Measurements from ENCODE around the gene EGLN2.
A peak's percentile ranks its signal among the peaks of the same experiment; 100 is the strongest.

The EGLN2 gene

DNA sequence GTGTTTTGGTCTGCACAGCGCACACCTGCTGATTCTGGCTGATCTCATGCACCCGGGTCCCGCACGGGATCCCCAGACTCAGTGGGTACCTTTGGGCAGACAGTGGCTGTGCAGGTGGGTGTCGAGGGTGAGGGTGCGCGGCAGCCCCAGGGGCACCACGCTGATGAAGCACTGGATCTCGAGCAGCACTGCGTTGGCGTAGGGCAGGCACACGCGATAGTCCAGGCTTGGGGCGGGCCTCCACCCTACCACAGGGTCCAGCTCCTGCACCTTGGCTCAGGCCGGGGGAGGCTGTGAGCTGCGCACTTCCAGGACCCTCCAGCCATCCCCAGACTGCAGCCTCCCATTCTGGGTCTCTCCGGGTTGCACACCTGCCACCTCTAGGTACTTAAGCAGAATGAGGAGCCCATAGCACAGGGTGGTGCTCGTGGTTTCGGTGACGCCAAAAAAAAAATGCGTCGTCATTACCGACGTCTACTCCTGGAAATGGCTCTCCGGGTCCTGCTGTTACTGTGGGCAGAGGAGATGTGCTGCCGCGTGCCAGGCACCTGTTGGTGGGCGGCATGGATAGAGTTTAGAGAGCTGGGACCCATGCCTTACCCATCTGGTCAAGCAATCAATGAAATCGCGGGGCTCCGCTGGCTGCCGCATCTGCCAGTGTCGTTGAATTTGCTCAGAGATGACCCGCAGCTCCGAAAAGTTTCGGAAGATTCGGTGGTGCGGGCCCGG, 10.5 kb downstream of the EGLN2 start:
- TF ChIP-seq CEBPB (IDR thresholded peaks at IDR 0.05) (no peak), TCF12 (IDR thresholded peaks at IDR 0.05; ENCODE audit: low read depth) (no peak), ZBTB7A (IDR thresholded peaks at IDR 0.05; ENCODE audit: low read depth) (no peak), YY1 (IDR thresholded peaks at IDR 0.05; ENCODE audit: low read depth) (no peak)

DNA sequence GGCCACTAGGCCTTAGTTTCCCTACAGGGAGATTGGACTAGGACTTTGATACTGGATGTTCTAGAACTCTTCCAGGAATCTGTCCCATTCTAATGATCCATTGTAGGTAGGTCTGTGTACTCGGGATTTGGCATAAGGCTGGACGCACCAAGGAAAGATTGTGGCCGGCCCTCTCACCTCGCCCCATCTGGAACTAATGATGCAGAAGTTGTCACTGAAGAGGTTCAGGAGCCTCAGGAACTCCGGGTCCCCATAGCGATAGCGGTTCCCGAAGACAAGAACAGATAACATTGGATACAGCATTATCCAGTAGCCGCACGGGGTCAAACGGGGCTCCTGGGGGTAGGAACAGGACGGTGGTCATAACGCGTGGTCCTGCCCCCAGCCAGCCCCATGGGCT, 11.2 kb downstream of the EGLN2 start:
- TF ChIP-seq EP300 (IDR thresholded peaks at IDR 0.05; ENCODE audit: borderline replicate concordance) (no peak), EGR1 (IDR thresholded peaks at IDR 0.05) (no peak), YY1 (IDR thresholded peaks at IDR 0.05; ENCODE audit: low read depth) (no peak), USF1 (IDR thresholded peaks at IDR 0.05) (no peak), RAD21 (IDR thresholded peaks at IDR 0.05; ENCODE audit: low read depth) (no peak), REST (IDR thresholded peaks at IDR 0.05; ENCODE audit: low read depth) (no peak), TEAD4 (IDR thresholded peaks at IDR 0.05) (no peak), TAF1 (IDR thresholded peaks at IDR 0.05; ENCODE audit: low read depth) (no peak), FOXM1 (IDR thresholded peaks at IDR 0.05; ENCODE audit: borderline replicate concordance, low read depth) (no peak), CEBPB (IDR thresholded peaks at IDR 0.05) (no peak), NFIC (IDR thresholded peaks at IDR 0.05) (no peak), TCF12 (IDR thresholded peaks at IDR 0.05; ENCODE audit: low read depth) (no peak), ZBTB7A (IDR thresholded peaks at IDR 0.05; ENCODE audit: low read depth) (no peak), CREB1 (IDR thresholded peaks at IDR 0.05; ENCODE audit: low read depth) (no peak)
- TF ChIP-seq, protein P1, sequence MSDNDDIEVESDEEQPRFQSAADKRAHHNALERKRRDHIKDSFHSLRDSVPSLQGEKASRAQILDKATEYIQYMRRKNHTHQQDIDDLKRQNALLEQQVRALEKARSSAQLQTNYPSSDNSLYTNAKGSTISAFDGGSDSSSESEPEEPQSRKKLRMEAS (IDR thresholded peaks at IDR 0.05), result no peak

- TF ChIP-seq, protein P1 (IDR thresholded peaks at IDR 0.05), result peak; percentile 93
- TF ChIP-seq TCF12 (IDR thresholded peaks at IDR 0.05; ENCODE audit: low read depth), result 0 out of 2 replicates have a peak, but pooled peaks have one; percentile 6
These were observed 11.8 kb downstream of the EGLN2 start for GRCh38 chr19:40810649-40811408.

- TF ChIP-seq ZBTB7A (IDR thresholded peaks at IDR 0.05; ENCODE audit: low read depth) (no peak), YY1 (IDR thresholded peaks at IDR 0.05; ENCODE audit: low read depth) (no peak), TAF1 (IDR thresholded peaks at IDR 0.05; ENCODE audit: low read depth) (no peak), EGR1 (IDR thresholded peaks at IDR 0.05) (no peak), CREB1 (IDR thresholded peaks at IDR 0.05; ENCODE audit: low read depth) (no peak), FOXM1 (IDR thresholded peaks at IDR 0.05; ENCODE audit: borderline replicate concordance, low read depth) (no peak), CEBPB (IDR thresholded peaks at IDR 0.05) (no peak), REST (IDR thresholded peaks at IDR 0.05; ENCODE audit: low read depth) (no peak), EP300 (IDR thresholded peaks at IDR 0.05; ENCODE audit: borderline replicate concordance) (no peak), RAD21 (IDR thresholded peaks at IDR 0.05; ENCODE audit: low read depth) (no peak), NFIC (IDR thresholded peaks at IDR 0.05) (no peak), USF1 (IDR thresholded peaks at IDR 0.05) (no peak), TEAD4 (IDR thresholded peaks at IDR 0.05) (no peak), TCF12 (IDR thresholded peaks at IDR 0.05; ENCODE audit: low read depth) (no peak)
- TF ChIP-seq, protein P1 (IDR thresholded peaks at IDR 0.05), result no peak
These were observed 12.7 kb downstream of the EGLN2 start for GRCh38 chr19:40811478-40812341.

- TF ChIP-seq NFIC (IDR thresholded peaks at IDR 0.05) (peak; percentile 50; the same call in 1 of the 2 replicates), REST (IDR thresholded peaks at IDR 0.05; ENCODE audit: low read depth) (no peak), EGR1 (IDR thresholded peaks at IDR 0.05) (no peak)
These were observed 14.2 kb downstream of the EGLN2 start for GRCh38 chr19:40813182-40813581.

Measured in Ishikawa (cell line).